ENCODE measurements around the gene CARD9.
"Not testable (repeated sequence)": the region's sequence is repeated elsewhere in the genome, so short reads cannot be mapped to it uniquely, and the experiment has no call there.

The CARD9 gene

DNA sequence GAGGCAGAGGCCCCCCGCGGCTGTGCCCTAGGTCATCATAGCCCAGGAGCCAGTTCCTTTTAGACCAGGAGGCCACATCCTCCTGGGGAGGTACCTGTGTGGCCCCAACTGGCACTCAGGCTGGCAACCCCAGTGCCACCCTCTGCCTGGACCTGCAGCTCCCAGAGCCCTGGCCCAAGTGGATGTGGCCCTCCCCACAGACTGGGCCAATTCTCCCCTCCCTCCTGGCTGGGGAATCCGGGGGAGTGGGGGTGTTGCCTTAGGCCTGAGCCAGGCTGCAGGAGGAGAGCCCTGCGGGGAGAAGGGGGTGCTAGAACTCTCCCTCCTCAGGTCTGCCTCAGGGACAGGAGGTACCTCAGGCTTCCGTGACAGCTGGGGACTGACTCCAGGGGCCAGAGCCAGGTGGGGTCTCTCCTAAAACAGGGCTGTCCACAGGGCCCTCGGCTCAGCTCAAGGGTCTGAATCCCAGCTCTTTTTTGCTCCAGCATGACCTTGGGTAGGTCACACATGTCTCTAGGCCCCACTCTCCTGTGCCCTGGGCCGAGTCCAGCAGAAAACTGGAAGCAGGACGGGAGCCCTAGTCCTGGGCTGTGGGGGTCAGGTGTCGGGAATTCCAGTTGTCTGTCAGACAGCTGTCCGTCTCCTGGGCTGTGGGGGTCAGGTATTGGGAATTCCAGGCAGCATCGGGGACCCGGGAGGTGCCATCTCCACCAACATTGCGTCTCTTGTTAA is 19.5 kb downstream of the CARD9 start:
- no peak overlapping the region for H3K4me3 ChIP-seq (ENCODE audit: low read depth, low read length, poor library complexity, severe bottlenecking)
- no peaks in the 10 kb centered on the region for H3K9me3 ChIP-seq (ENCODE audit: low read length)
- no peaks in the 10 kb centered on the region for H3K79me2 ChIP-seq (ENCODE audit: insufficient read depth, low read length)
- H3F3A ChIP-seq (ENCODE audit: insufficient read depth, low read length) = no peaks in the 10 kb centered on the region
- no peak overlapping the region for H2AFZ ChIP-seq (ENCODE audit: low read length)
- no peak overlapping the region for H3K9ac ChIP-seq (ENCODE audit: low read length)
- H4K20me1 ChIP-seq (ENCODE audit: insufficient read depth, low read length) = no peaks in the 10 kb centered on the region
- H3K9me2 ChIP-seq (ENCODE audit: low read depth, low read length) = no peaks in the 10 kb centered on the region
- no peak overlapping the region for H3K4me2 ChIP-seq (ENCODE audit: low read length)
- TF ChIP-seq CTCF (IDR thresholded peaks at IDR 0.05; ENCODE audit: low read length) (no peak), EZH2 (IDR thresholded peaks at IDR 0.05; ENCODE audit: borderline replicate concordance, low read length) (no peak)
- H3K27ac ChIP-seq (ENCODE audit: low read depth, low read length, poor library complexity, severe bottlenecking) = no peak overlapping the region
- no peaks in the 10 kb centered on the region for H3K4me1 ChIP-seq (ENCODE audit: insufficient read depth, low read length, severe bottlenecking)
- peaks cover 19% of the 10 kb centered on the region; the same call in 1 of the 2 replicates for H3K27me3 ChIP-seq (ENCODE audit: insufficient read depth, low read length)
- H3K36me3 ChIP-seq (ENCODE audit: insufficient read depth, low read length) = no peaks in the 10 kb centered on the region

GRCh38 chr9:136353088-136353487 is 20.4 kb downstream of the CARD9 start:
- no peaks in the 10 kb centered on the region for H4K20me1 ChIP-seq (ENCODE audit: insufficient read depth, low read length)
- TF ChIP-seq CTCF (IDR thresholded peaks at IDR 0.05; ENCODE audit: low read length) (no peak), EZH2 (IDR thresholded peaks at IDR 0.05; ENCODE audit: borderline replicate concordance, low read length) (no peak)
- peaks cover 19% of the 10 kb centered on the region; the same call in 1 of the 2 replicates for H3K27me3 ChIP-seq (ENCODE audit: insufficient read depth, low read length)
- H3K79me2 ChIP-seq (ENCODE audit: insufficient read depth, low read length) = no peaks in the 10 kb centered on the region
- H2AFZ ChIP-seq (ENCODE audit: low read length) = no peak overlapping the region
- H3F3A ChIP-seq (ENCODE audit: insufficient read depth, low read length) = no peaks in the 10 kb centered on the region
- H3K4me3 ChIP-seq (ENCODE audit: low read depth, low read length, poor library complexity, severe bottlenecking) = no peak overlapping the region
- H3K9me3 ChIP-seq (ENCODE audit: low read length) = no peaks in the 10 kb centered on the region
- H3K4me1 ChIP-seq (ENCODE audit: insufficient read depth, low read length, severe bottlenecking) = no peaks in the 10 kb centered on the region
- no peak overlapping the region for H3K27ac ChIP-seq (ENCODE audit: low read depth, low read length, poor library complexity, severe bottlenecking)
- no peak overlapping the region for H3K9ac ChIP-seq (ENCODE audit: low read length)
- H3K36me3 ChIP-seq (ENCODE audit: insufficient read depth, low read length) = no peaks in the 10 kb centered on the region
- H3K9me2 ChIP-seq (ENCODE audit: low read depth, low read length) = no peaks in the 10 kb centered on the region
- no peak overlapping the region for H3K4me2 ChIP-seq (ENCODE audit: low read length)

DNA sequence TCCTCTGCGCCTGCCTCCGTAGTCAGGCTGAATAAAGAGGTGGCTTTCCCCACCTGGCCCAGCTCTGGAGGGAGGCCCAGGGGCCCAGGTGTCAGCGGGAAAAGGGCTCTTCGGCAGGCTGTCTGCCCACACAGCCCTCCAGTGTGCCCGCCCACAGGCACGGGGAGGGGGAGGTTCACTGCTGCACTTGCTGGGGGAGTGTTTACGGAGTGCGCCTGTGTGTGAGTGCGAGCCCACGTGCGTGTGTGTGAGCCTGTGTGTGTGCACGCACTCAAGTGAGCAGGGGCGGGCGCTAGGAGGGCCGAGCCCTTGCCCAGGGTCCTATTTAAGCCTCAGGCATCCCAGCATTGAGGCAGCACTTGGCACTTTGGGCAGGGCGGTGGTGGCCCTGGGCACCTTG is 20.8 kb downstream of the CARD9 start:
- Histone ChIP-seq H3K4me2 (ENCODE audit: low read length) (no peak overlapping the region), H3K9me2 (ENCODE audit: low read depth, low read length) (no peaks in the 10 kb centered on the region), H2AFZ (ENCODE audit: low read length) (no peak overlapping the region), H3K9me3 (ENCODE audit: low read length) (no peaks in the 10 kb centered on the region), H4K20me1 (ENCODE audit: insufficient read depth, low read length) (no peaks in the 10 kb centered on the region), H3K4me1 (ENCODE audit: insufficient read depth, low read length, severe bottlenecking) (no peaks in the 10 kb centered on the region), H3K27ac (ENCODE audit: low read depth, low read length, poor library complexity, severe bottlenecking) (no peak overlapping the region), H3K9ac (ENCODE audit: low read length) (no peak overlapping the region), H3F3A (ENCODE audit: insufficient read depth, low read length) (no peaks in the 10 kb centered on the region), H3K4me3 (ENCODE audit: low read depth, low read length, poor library complexity, severe bottlenecking) (no peak overlapping the region), H3K79me2 (ENCODE audit: insufficient read depth, low read length) (no peaks in the 10 kb centered on the region), H3K36me3 (ENCODE audit: insufficient read depth, low read length) (no peaks in the 10 kb centered on the region), H3K27me3 (ENCODE audit: insufficient read depth, low read length) (peaks cover 19% of the 10 kb centered on the region; the same call in 1 of the 2 replicates)
- TF ChIP-seq EZH2 (IDR thresholded peaks at IDR 0.05; ENCODE audit: borderline replicate concordance, low read length) = no peak
- no peak for TF ChIP-seq CTCF (IDR thresholded peaks at IDR 0.05; ENCODE audit: low read length)

- H3K79me2 ChIP-seq (ENCODE audit: insufficient read depth, low read length); H4K20me1 ChIP-seq (ENCODE audit: insufficient read depth, low read length); H3K27ac ChIP-seq (ENCODE audit: low read depth, low read length, poor library complexity, severe bottlenecking); H3K4me1 ChIP-seq (ENCODE audit: insufficient read depth, low read length, severe bottlenecking); H3K36me3 ChIP-seq (ENCODE audit: insufficient read depth, low read length); H3K9me2 ChIP-seq (ENCODE audit: low read depth, low read length); H3F3A ChIP-seq (ENCODE audit: insufficient read depth, low read length); H3K4me2 ChIP-seq (ENCODE audit: low read length); H3K9ac ChIP-seq (ENCODE audit: low read length); H3K4me3 ChIP-seq (ENCODE audit: low read depth, low read length, poor library complexity, severe bottlenecking); H2AFZ ChIP-seq (ENCODE audit: low read length); H3K9me3 ChIP-seq (ENCODE audit: low read length): not testable (repeated sequence)
- peaks cover 19% of the 10 kb centered on the region; the same call in 1 of the 2 replicates for H3K27me3 ChIP-seq (ENCODE audit: insufficient read depth, low read length)
Measured at GRCh38 chr9:136351868-136352267, 21.6 kb downstream of the CARD9 start.

All from OCI-LY1 (cell line).